GM12873 (cell line): ENCODE results near the gene SLC26A3.

Experiments used
- CTCF ChIP-seq: IDR thresholded peaks from 2 replicates; pipeline ENCODE4 v1.5.1; 2012; ENCODE audit warnings: low read depth, mild to moderate bottlenecking, moderate library complexity, low read length, control low read depth; ENCODE audit not compliant: insufficient read depth; ENCODE audit errors: missing control alignments

The SLC26A3 gene

DNA sequence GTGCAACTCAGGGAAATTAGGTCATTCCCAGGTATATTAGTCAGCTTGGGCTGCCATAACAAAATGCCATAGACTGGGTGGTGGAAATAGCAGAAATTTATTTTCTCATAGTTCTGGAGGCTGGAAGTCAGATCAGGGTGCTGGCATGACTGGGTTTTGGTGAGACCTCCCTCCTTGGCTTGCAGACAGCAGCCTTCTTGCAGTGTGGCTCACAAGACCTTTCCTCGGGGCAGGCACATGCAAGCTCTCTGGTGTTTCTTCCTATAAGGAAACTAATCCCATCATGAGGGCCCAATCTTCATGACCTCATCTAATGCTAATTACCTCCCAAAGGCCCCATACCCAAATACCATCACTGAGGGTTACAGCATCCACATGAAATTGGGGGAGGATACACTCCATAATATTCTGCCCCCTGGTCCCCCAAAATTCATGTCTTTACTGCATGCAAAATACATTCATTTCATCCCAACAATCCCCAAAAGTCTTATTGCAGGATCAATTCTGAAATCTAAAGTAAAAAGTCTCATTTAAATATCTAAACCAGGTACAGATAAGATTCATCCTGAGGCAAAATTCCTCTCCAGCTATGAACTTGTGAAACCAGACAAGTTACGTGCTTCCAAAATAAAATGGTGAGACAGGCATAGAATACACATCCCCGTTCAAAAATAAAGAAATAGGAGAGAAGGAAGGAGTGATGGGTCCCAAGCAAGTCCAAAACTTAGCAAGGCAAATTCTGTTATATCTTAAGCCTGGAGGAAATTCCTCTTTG lies 76.5 kb downstream of the SLC26A3 start:
- TF ChIP-seq CTCF: no peak

DNA sequence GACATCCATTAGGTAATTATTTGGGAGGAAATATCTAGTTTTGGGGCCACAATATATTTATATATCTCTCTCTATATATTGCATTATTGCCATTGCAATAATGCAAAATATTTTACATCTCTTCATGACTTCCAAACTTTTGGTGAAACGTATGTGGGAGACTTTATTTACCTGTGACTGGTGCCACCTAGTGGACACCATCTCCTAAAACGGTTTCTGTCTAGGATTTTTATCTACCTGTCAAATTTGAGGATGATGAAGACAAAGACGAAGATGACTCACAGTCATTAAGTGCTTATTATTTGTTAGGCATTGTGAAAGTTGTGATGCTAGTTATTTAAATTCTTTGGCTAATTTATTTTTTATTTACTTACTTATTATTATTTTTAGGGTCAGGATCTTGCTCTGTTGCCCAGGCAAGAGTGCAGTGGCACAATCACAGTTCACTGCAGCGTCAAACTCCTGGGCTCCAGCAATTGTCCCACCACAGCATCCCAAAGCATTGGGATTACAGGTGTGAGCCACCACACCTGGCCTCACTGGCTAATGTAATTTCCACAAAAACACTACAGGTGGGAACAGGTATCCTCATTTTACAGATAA lies 77.8 kb downstream of the SLC26A3 start:
- peak; percentile 52 for TF ChIP-seq CTCF

DNA sequence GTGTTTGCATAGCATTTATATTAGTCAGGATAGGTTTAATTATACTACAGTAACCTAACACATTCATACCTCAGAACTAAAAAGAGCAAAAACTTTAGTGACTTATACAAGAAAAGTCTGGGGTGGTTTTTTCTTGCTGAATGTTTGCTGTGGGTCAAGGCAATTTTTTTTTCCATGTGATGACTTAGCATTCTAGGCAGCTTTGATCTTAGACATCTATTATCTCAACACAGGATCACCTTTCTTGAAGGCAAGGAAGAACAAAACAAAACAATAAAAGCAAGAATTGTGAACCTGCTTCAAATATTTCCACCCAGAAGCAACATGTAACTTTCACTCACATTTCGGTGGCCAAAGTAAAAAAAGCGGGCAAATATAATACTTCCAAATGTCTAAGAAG lies 79.8 kb downstream of the SLC26A3 start:
- TF ChIP-seq CTCF: no peak

- TF ChIP-seq CTCF: no peak
Measured at GRCh38 chr7:107721286-107721685, 81.7 kb downstream of the SLC26A3 start.

GRCh38 chr7:107718456-107719193 lies 84.4 kb downstream of the SLC26A3 start:
- TF ChIP-seq CTCF: no peak

- no peak for TF ChIP-seq CTCF
Measured at GRCh38 chr7:107715531-107715930, 87.5 kb downstream of the SLC26A3 start.
